B cell (primary cell): Measurements from ENCODE around the gene PISD. TPM values are rescaled to one million over a fixed set of nuclear protein-coding genes. Genes with fewer than 3 reads are reported as not detected.

Experiments
- ATAC-seq: fragments of 200-7000 bp; cut with Tn5 transposase; one replicate; pipeline ENCODE4 v1.10.0; 2021; ENCODE audit warnings: low read depth, mild to moderate bottlenecking, moderate number of reproducible peaks, moderate library complexity
- CTCF ChIA-PET: fragments of 350-600 bp; sonication (Branson Sonifier 250); formaldehyde crosslinking; loops from one replicate; lab custom pipeline; 2021; ENCODE audit warnings: antibody characterized with exemption, inconsistent platforms; lab: Charles Lee
- POLR2A ChIA-PET: fragments of 350-600 bp; sonication (Branson Sonifier 250); formaldehyde crosslinking; loops from one replicate; lab custom pipeline; 2021; ENCODE audit warnings: antibody characterized with exemption; lab: Charles Lee
- DNase-seq: peaks from one replicate; pipeline ENCODE4 v3.0.0; 2013
- H2AFZ ChIP-seq: 2 replicates; pipeline ENCODE4 v1.6.1; 2012; ENCODE audit warnings: mild to moderate bottlenecking, low read depth, low read length; ENCODE audit not compliant: insufficient read depth, poor library complexity, severe bottlenecking
- H3K27ac ChIP-seq, 2 donors: 1 replicate in 1 of 2; 2 replicates in 1 of 2; pipeline ENCODE4 v1.5.1; 2012 to 2013; ENCODE audit warnings: low read length in 2 of 2, mild to moderate bottlenecking in 2 of 2, moderate library complexity in 1 of 2
- H3K27me3 ChIP-seq, 4 experiments: fragments of 200-600 bp in 1 of 4; sonication (generic) in 1 of 4; replicated peaks in 1 of 4; 1 replicate in 2 of 4; 2 replicates in 2 of 4; pipeline versions ENCODE4 v1.6.1 to v1.7.0; 2013 to 2016; ENCODE audit warnings: low read length in 3 of 4, mild to moderate bottlenecking in 2 of 4, mixed read lengths in 1 of 4, moderate library complexity in 1 of 4; ENCODE audit not compliant: insufficient read depth in 4 of 4, control insufficient read depth in 3 of 4; ENCODE audit errors: control extremely low read depth in 1 of 4
- H3K36me3 ChIP-seq, 2 experiments: replicated peaks in 1 of 2; 1 replicate in 1 of 2; 2 replicates in 1 of 2; pipeline versions ENCODE4 v1.6.1 to v1.7.1; 2013; ENCODE audit warnings: low read length in 1 of 2; ENCODE audit not compliant: insufficient read depth in 2 of 2, control insufficient read depth in 1 of 2; ENCODE audit errors: control extremely low read depth in 1 of 2, extremely low read depth in 1 of 2
- H3K4me1 ChIP-seq, 2 donors: fragments of 200-600 bp in 1 of 2; sonication (generic) in 1 of 2; 1 replicate in 1 of 2; 2 replicates in 1 of 2; pipeline versions ENCODE4 v1.5.1 to v1.6.1; 2013 to 2017; ENCODE audit warnings: low read length in 2 of 2; ENCODE audit not compliant: control insufficient read depth in 2 of 2, insufficient read depth in 2 of 2
- H3K4me2 ChIP-seq: replicated peaks from 2 replicates; pipeline ENCODE3; 2012; ENCODE audit warnings: mild to moderate bottlenecking, low read depth, low read length; ENCODE audit not compliant: poor library complexity, severe bottlenecking
- H3K4me3 ChIP-seq, 5 experiments: fragments of 200-600 bp in 1 of 5; sonication (generic) in 1 of 5; 1 replicate in 3 of 5; 2 replicates in 2 of 5; pipeline versions ENCODE4 v1.5.1 to v1.7.0; 2011 to 2016; ENCODE audit warnings: low read length in 4 of 5, mild to moderate bottlenecking in 4 of 5, low read depth in 2 of 5, control low read depth in 1 of 5, moderate library complexity in 1 of 5; ENCODE audit not compliant: insufficient read depth in 1 of 5; ENCODE audit errors: control extremely low read depth in 1 of 5, extremely low read depth in 1 of 5
- H3K79me2 ChIP-seq: fragments of 200-600 bp; sonication (generic); one replicate; pipeline ENCODE4 v1.6.0; 2016; ENCODE audit warnings: low read length; ENCODE audit not compliant: control insufficient read depth, insufficient read depth
- H3K9ac ChIP-seq: fragments of 200-600 bp; sonication (generic); 2 replicates; pipeline ENCODE4 v1.6.1; 2017; ENCODE audit warnings: mild to moderate bottlenecking, low read length, moderate library complexity
- H3K9me3 ChIP-seq, 3 donors: one replicate each; pipeline versions ENCODE4 v1.6.1 to v1.7.1; 2013; ENCODE audit warnings: low read length in 2 of 3; ENCODE audit not compliant: control insufficient read depth in 2 of 3, insufficient read depth in 1 of 3; ENCODE audit errors: control extremely low read depth in 1 of 3
- H4K20me1 ChIP-seq: 2 replicates; pipeline ENCODE4 v1.6.0; 2012; ENCODE audit warnings: mild to moderate bottlenecking, low read length; ENCODE audit not compliant: insufficient read depth, control insufficient read depth, poor library complexity, severe bottlenecking
- H3K27ac Mint-ChIP-seq: one replicate; pipeline ENCODE4 v1.8.0; 2021; ENCODE audit warnings: mixed read lengths
- H3K27me3 Mint-ChIP-seq: one replicate; pipeline ENCODE4 v1.8.0; 2021; ENCODE audit warnings: mixed read lengths
- H3K4me1 Mint-ChIP-seq: one replicate; pipeline ENCODE4 v1.8.0; 2021; ENCODE audit warnings: mixed read lengths
- H3K4me3 Mint-ChIP-seq: one replicate; pipeline ENCODE4 v1.8.0; 2021; ENCODE audit warnings: mixed read lengths
- H3K9me3 Mint-ChIP-seq: one replicate; pipeline ENCODE4 v1.8.0; 2022; ENCODE audit warnings: mixed read lengths; ENCODE audit not compliant: insufficient read depth
- EZH2 ChIP-seq: IDR thresholded peaks from 2 replicates; pipeline ENCODE4 v1.6.1; 2012; ENCODE audit warnings: borderline replicate concordance, low read depth, mild to moderate bottlenecking, moderate library complexity, low read length; ENCODE audit not compliant: insufficient read depth, poor library complexity, severe bottlenecking
- WGBS: methylation state at CpG from one replicate; pipeline ENCODE4 v1.1.5; 2013; ENCODE audit warnings: missing lambda C conversion rate; ENCODE audit not compliant: insufficient coverage; 5-methylcytosine and 5-hydroxymethylcytosine counted together
- intact Hi-C: fragments of 100-400 bp; cut with micrococcal nuclease; formaldehyde crosslinking; loops from one replicate; pipeline ENCODE4 v1.10.0; 2022
- polyA plus RNA-seq: library from polyadenylated mRNA; depleted of rRNA; stranded (reverse); fragments of >200 nt; gene quantifications from 2 replicates; pipeline ENCODE4 v1.2.3, GENCODE V29; 2012
- total RNA-seq, 2 donors: library from RNA; stranded (reverse); fragments of 120-200 nt in 1 of 2; gene quantifications; 1 replicate in 1 of 2; 2 replicates in 1 of 2; pipeline versions ENCODE4 v1.2.3 to v1.2.4, GENCODE V29; 2013 to 2022
- TF ChIP-seq, protein P1 (sequence below): fragments of 200-600 bp; IDR thresholded peaks from one replicate; pipeline ENCODE4 v1.8.0; 2022; ENCODE audit warnings: antibody characterized with exemption, mild to moderate bottlenecking

The PISD gene
- total and polyA plus RNA-seq, 2 donors (not counting 1 experiment from before 2014, with no cell fraction given): 35.6 to 52.5 TPM

GRCh38 chr22:31605851-31606585, 56.0 kb downstream of the PISD start:
- no peaks in the 10 kb centered on the region for H3K9me3 ChIP-seq
- no peaks in the 10 kb centered on the region for H3K27me3 Mint-ChIP-seq
- H3K27ac Mint-ChIP-seq: no peak overlapping the region
- no peaks in the 10 kb centered on the region for H3K9me3 Mint-ChIP-seq
- no peak overlapping the region for H3K4me3 Mint-ChIP-seq
- peaks cover 0 to 57% of the 10 kb centered on the region in 2 experiments for H3K36me3 ChIP-seq
- no peak overlapping the region for H3K27ac ChIP-seq
- no peaks in the 10 kb centered on the region for H3K4me1 ChIP-seq
- no peak overlapping the region for H3K4me2 ChIP-seq
- ATAC-seq: no peak
- no peaks in the 10 kb centered on the region for H3K79me2 ChIP-seq
- CTCF ChIA-PET: no interaction called here
- intact Hi-C loops: no loop called here
- H2AFZ ChIP-seq: no peak overlapping the region
- TF ChIP-seq EZH2: no peak
- TF ChIP-seq, protein P1, sequence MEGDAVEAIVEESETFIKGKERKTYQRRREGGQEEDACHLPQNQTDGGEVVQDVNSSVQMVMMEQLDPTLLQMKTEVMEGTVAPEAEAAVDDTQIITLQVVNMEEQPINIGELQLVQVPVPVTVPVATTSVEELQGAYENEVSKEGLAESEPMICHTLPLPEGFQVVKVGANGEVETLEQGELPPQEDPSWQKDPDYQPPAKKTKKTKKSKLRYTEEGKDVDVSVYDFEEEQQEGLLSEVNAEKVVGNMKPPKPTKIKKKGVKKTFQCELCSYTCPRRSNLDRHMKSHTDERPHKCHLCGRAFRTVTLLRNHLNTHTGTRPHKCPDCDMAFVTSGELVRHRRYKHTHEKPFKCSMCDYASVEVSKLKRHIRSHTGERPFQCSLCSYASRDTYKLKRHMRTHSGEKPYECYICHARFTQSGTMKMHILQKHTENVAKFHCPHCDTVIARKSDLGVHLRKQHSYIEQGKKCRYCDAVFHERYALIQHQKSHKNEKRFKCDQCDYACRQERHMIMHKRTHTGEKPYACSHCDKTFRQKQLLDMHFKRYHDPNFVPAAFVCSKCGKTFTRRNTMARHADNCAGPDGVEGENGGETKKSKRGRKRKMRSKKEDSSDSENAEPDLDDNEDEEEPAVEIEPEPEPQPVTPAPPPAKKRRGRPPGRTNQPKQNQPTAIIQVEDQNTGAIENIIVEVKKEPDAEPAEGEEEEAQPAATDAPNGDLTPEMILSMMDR: no peak
- no peak for DNase-seq
- H3K4me1 Mint-ChIP-seq: no peaks in the 10 kb centered on the region
- H3K27me3 ChIP-seq: no peaks in the 10 kb centered on the region
- POLR2A ChIA-PET: no interaction called here
- H3K9ac ChIP-seq: no peak overlapping the region
- WGBS: 100% methylated on average over 2 of the region's 9 CpGs
- no peak overlapping the region for H3K4me3 ChIP-seq
- no peaks in the 10 kb centered on the region for H4K20me1 ChIP-seq
